RWPE1 (cell line): ENCODE results near the gene BRD2.

Source experiments
- CTCF ChIA-PET: fragments of 350-600 bp; sonication (Branson Sonifier 250); formaldehyde crosslinking; extraction: SDS; loops from one replicate; lab custom pipeline; 2021; lab: Yijun Ruan, JAX
- POLR2A ChIA-PET: fragments of 400-600 bp; formaldehyde crosslinking; extraction: SDS; loops from one replicate; lab custom pipeline; 2020; ENCODE audit warnings: antibody characterized with exemption; ENCODE audit not compliant: low non-redundant PET; lab: Yijun Ruan, JAX
- DNase-seq: peaks from one replicate; pipeline ENCODE4 v3.0.0; 2012; ENCODE audit warnings: low spot score
- H3K27ac ChIP-seq: fragments of 450-650 bp; 2 replicates; pipeline ENCODE4 v1.5.1; 2017
- TF ChIP-seq, protein P1 (sequence below): fragments of 450-650 bp; conservative IDR thresholded peaks from 2 replicates; pipeline ENCODE4 v1.5.1; 2017; ENCODE audit warnings: low read depth, mild to moderate bottlenecking

The BRD2 gene

GRCh38 chr6:33029328-33030184 is 61.2 kb downstream of the BRD2 start:
- no peak overlapping the region for H3K27ac ChIP-seq
- POLR2A ChIA-PET = no interaction called here
- TF ChIP-seq, protein P1, sequence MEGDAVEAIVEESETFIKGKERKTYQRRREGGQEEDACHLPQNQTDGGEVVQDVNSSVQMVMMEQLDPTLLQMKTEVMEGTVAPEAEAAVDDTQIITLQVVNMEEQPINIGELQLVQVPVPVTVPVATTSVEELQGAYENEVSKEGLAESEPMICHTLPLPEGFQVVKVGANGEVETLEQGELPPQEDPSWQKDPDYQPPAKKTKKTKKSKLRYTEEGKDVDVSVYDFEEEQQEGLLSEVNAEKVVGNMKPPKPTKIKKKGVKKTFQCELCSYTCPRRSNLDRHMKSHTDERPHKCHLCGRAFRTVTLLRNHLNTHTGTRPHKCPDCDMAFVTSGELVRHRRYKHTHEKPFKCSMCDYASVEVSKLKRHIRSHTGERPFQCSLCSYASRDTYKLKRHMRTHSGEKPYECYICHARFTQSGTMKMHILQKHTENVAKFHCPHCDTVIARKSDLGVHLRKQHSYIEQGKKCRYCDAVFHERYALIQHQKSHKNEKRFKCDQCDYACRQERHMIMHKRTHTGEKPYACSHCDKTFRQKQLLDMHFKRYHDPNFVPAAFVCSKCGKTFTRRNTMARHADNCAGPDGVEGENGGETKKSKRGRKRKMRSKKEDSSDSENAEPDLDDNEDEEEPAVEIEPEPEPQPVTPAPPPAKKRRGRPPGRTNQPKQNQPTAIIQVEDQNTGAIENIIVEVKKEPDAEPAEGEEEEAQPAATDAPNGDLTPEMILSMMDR = no peak
- DNase-seq = no peak
- CTCF ChIA-PET = interaction anchor here (0.7 kb wide), 1 partner anchor 1579 kb away, joined by 4 read pairs; no protein-coding TSS in a partner anchor

DNA sequence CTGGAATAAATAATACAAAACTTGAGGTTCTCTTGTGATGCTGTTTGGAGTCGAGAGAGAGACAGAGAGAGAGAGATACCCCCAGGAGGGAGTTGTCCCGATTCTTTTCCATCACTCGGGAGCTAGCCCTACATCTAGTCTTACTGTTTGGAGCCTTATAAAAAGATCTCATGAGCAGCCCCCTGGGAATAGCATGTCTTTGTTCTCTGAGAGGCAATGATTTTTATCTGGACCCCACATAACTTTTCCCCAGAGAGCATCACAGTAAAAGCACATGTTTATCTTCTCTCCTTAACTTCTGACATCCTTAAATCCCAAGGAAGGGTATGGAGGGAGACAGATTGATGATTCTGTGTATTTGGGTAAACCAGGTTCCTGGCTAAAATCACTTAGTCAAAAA is 61.9 kb downstream of the BRD2 start:
- CTCF ChIA-PET = no interaction called here
- TF ChIP-seq, protein P1 = no peak
- DNase-seq = no peak
- POLR2A ChIA-PET = no interaction called here
- no peak overlapping the region for H3K27ac ChIP-seq
